NB4 (cell line): Measurements from ENCODE around the gene SPRYD4.

Source experiments
- POLR2A ChIP-seq: IDR thresholded peaks from 2 replicates; pipeline ENCODE4 v1.6.1; 2011; ENCODE audit warnings: mild to moderate bottlenecking; ENCODE audit not compliant: insufficient read length; ENCODE audit errors: extremely low read depth
- TF ChIP-seq, protein P1 (sequence below): IDR thresholded peaks from 2 replicates; pipeline ENCODE4 v1.6.1; 2011; ENCODE audit warnings: low read depth, low read length

DNA sequence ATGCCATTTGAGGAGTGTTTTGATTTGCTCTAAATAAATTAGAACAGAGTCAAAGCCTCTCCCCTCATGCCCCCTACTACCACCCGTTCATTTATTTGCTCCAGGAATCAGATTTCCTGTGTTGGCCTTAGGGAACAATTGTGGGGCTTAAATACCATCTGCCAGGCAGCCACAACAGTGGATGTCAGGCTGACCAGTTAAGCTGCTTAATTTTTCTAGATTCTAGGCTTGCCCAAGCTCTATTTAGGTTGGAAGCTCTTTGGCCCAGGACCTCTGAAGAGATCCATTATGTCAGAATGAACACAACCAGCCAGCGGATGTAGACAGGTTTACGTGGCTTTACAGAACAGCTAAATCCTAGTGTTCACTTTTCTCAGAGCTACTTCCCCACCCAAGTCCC, 18.1 kb upstream of the SPRYD4 start:
- TF ChIP-seq POLR2A: no peak
- TF ChIP-seq, protein P1, sequence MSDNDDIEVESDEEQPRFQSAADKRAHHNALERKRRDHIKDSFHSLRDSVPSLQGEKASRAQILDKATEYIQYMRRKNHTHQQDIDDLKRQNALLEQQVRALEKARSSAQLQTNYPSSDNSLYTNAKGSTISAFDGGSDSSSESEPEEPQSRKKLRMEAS: no peak
